Panc1 (cell line): ENCODE measurements around the gene FRMD4A. TPM values are rescaled to one million over a fixed set of nuclear protein-coding genes. Genes with fewer than 3 reads are reported as not detected.

Source experiments
- ATAC-seq: fragments of 200-7000 bp; cut with Tn5 transposase; 2 replicates; pipeline ENCODE4 v1.9.1; 2020; ENCODE audit warnings: mild to moderate bottlenecking, moderate library complexity
- BruUV-seq: library from RNA; stranded (reverse); fragments of 400-500 nt; replicated peaks from 2 replicates; lab custom pipeline; 2021; lab: Mats Ljungman, UMichigan
- CTCF ChIA-PET: fragments of 300-600 bp; sonication (Branson Sonifier 250); formaldehyde crosslinking; loops from one replicate; lab custom pipeline; 2022; ENCODE audit warnings: antibody characterized with exemption; lab: Charles Lee
- POLR2A ChIA-PET: fragments of 300-600 bp; sonication (Branson Sonifier 250); formaldehyde crosslinking; loops from one replicate; lab custom pipeline; 2022; ENCODE audit warnings: antibody characterized with exemption; lab: Charles Lee
- DNase-seq: peaks from one replicate; pipeline ENCODE4 v3.0.0-alpha.2; 2010; ENCODE audit warnings: low read depth, low spot score
- H3K27ac ChIP-seq: 2 replicates; pipeline ENCODE4 v1.5.1; 2011; ENCODE audit warnings: mild to moderate bottlenecking, low read length, inconsistent platforms
- H3K27me3 ChIP-seq: fragments of 200-500 bp; sonication (Bioruptor generic); 2 replicates; pipeline ENCODE4 v1.6.0; 2014; ENCODE audit warnings: low read length, inconsistent platforms; ENCODE audit not compliant: control insufficient read depth, insufficient read depth
- H3K36me3 ChIP-seq: fragments of 200-500 bp; sonication (Bioruptor generic); 2 replicates; pipeline ENCODE4 v1.5.1; 2014; ENCODE audit warnings: inconsistent platforms, mild to moderate bottlenecking, low read length, moderate library complexity; ENCODE audit not compliant: control insufficient read depth, insufficient read depth
- H3K4me1 ChIP-seq: 2 replicates; pipeline ENCODE4 v1.5.1; 2011; ENCODE audit warnings: inconsistent platforms, mild to moderate bottlenecking, low read length, moderate library complexity; ENCODE audit not compliant: control insufficient read depth, insufficient read depth
- H3K4me3 ChIP-seq, 2 experiments: 2 replicates each; pipeline ENCODE4 v1.5.1; 2011 to 2012; ENCODE audit warnings: low read depth in 2 of 2, low read length in 2 of 2, mild to moderate bottlenecking in 2 of 2, inconsistent platforms in 1 of 2, moderate library complexity in 1 of 2
- H3K9me3 ChIP-seq: fragments of 200-500 bp; sonication (Bioruptor generic); 2 replicates; pipeline ENCODE4 v1.5.1; 2014; ENCODE audit warnings: low read depth, mild to moderate bottlenecking, inconsistent platforms, low read length, moderate library complexity; ENCODE audit not compliant: control insufficient read depth, insufficient read depth
- CTCF ChIP-seq: fragments of 450-650 bp; IDR thresholded peaks from 2 replicates; pipeline ENCODE4 v1.5.1; 2017; ENCODE audit warnings: mild to moderate bottlenecking
- POLR2AphosphoS5 ChIP-seq: IDR thresholded peaks from 2 replicates; pipeline ENCODE4 v1.6.1; 2012; ENCODE audit warnings: mild to moderate bottlenecking, low read depth, low read length, moderate library complexity
- SIN3A ChIP-seq: IDR thresholded peaks from 2 replicates; pipeline ENCODE4 v1.6.1; 2012; ENCODE audit warnings: low read depth, mild to moderate bottlenecking, low read length, moderate library complexity, borderline replicate concordance; ENCODE audit not compliant: insufficient read depth
- TCF7L2 ChIP-seq: IDR thresholded peaks from 2 replicates; pipeline ENCODE4 v1.6.1; 2011; ENCODE audit warnings: mild to moderate bottlenecking, low read depth, low read length, inconsistent platforms
- in situ Hi-C: cut with HindIII; loops from 2 replicates; pipeline ENCODE4 v1.10.0; 2016; ENCODE audit warnings: low sequenced_read_pairs, low pct_unique_long_range_greater_than_20kb
- intact Hi-C: fragments of 100-400 bp; cut with micrococcal nuclease; formaldehyde crosslinking; loops from one replicate; pipeline ENCODE4 v1.10.0; 2022; ENCODE audit not compliant: unreplicated experiment
- total RNA-seq: library from RNA; stranded (reverse); gene quantifications from one replicate; pipeline ENCODE4 v1.2.1, GENCODE V29; 2021; ENCODE audit not compliant: unreplicated experiment
- TF ChIP-seq, protein P1 (sequence below), 2 experiments: IDR thresholded peaks; 2 replicates each; pipeline ENCODE4 v1.6.1; 2011 to 2012; ENCODE audit warnings: low read depth in 2 of 2, control low read depth in 1 of 2, low read length in 1 of 2, mild to moderate bottlenecking in 1 of 2, moderate library complexity in 1 of 2; ENCODE audit not compliant: insufficient read depth in 1 of 2

Gene FRMD4A
- total RNA-seq, 1 experiment from 2014 or later = 7.1 TPM

DNA sequence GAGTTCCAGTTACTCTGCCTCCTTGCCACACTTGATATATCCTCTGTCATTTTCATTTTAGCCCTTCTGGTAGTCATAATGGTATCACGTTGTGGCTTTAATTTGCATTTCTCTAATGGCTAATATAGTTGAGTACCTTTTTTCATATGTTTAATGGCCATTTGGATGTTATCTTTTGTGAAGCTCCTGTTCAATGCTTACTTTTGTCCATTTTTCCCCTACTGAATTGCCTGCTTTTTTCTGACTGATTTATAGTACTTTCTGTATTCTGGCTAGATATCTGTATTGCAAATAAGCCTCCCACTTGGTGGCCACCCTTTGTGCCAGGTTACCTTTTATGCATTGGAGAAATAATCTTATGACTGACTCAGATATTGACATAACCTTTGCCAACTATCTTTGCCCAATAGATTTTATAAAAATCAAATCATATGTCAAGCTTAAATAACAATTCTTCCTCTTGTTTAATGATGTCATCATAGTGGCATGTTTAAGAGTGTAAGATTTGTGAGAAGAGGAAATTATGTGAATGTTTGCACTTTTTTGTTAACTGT lies 693.3 kb downstream of the FRMD4A start:
- Histone ChIP-seq H3K4me3 (no peak overlapping the region), H3K27me3 (no peaks in the 10 kb centered on the region), H3K36me3 (no peaks in the 10 kb centered on the region; the same call in 1 of the 2 replicates), H3K27ac (no peak overlapping the region), H3K4me1 (no peaks in the 10 kb centered on the region), H3K9me3 (no peaks in the 10 kb centered on the region)
- in situ Hi-C loops (no loop called here), intact Hi-C loops (no loop called here)
- TF ChIP-seq, protein P1, sequence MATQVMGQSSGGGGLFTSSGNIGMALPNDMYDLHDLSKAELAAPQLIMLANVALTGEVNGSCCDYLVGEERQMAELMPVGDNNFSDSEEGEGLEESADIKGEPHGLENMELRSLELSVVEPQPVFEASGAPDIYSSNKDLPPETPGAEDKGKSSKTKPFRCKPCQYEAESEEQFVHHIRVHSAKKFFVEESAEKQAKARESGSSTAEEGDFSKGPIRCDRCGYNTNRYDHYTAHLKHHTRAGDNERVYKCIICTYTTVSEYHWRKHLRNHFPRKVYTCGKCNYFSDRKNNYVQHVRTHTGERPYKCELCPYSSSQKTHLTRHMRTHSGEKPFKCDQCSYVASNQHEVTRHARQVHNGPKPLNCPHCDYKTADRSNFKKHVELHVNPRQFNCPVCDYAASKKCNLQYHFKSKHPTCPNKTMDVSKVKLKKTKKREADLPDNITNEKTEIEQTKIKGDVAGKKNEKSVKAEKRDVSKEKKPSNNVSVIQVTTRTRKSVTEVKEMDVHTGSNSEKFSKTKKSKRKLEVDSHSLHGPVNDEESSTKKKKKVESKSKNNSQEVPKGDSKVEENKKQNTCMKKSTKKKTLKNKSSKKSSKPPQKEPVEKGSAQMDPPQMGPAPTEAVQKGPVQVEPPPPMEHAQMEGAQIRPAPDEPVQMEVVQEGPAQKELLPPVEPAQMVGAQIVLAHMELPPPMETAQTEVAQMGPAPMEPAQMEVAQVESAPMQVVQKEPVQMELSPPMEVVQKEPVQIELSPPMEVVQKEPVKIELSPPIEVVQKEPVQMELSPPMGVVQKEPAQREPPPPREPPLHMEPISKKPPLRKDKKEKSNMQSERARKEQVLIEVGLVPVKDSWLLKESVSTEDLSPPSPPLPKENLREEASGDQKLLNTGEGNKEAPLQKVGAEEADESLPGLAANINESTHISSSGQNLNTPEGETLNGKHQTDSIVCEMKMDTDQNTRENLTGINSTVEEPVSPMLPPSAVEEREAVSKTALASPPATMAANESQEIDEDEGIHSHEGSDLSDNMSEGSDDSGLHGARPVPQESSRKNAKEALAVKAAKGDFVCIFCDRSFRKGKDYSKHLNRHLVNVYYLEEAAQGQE (IDR thresholded peaks at IDR 0.05; ENCODE audit: insufficient read depth in 1 of 2, low read depth in 2 of 2, low read length in 1 of 2) = no peak
- no peak for TF ChIP-seq TCF7L2
- TF ChIP-seq CTCF = no peak
- no peak for TF ChIP-seq SIN3A
- TF ChIP-seq POLR2AphosphoS5 = no peak
- DNase-seq (no peak), ATAC-seq (no peak)
- ChIA-PET POLR2A (no interaction called here), CTCF (no interaction called here)
- BruUV-seq = no TSS peak

DNA sequence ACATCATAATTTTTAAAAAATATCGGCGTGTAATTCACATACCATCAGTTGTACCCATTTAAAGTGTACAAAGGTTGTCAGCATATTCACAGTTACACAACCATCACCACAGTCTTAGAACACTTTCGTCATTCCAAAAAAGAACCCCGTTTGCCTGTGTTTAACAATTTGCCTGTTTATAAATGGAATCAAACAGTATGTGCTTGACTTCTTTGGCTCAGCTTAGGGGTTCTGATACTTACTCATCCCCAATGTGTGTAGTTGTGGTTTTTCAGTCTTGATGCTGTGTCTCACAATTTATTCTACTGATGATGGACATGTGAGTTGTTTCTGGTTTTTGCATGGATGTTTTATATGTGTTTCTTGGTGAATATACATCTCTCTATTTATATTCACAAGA lies 693.9 kb downstream of the FRMD4A start:
- no TSS peak for BruUV-seq
- ATAC-seq (no peak), DNase-seq (no peak)
- ChIA-PET CTCF (no interaction called here), POLR2A (no interaction called here)
- no peak overlapping the region for H3K4me3 ChIP-seq
- intact Hi-C loops = no loop called here
- in situ Hi-C loops = no loop called here
- TF ChIP-seq, protein P1 (IDR thresholded peaks at IDR 0.05; ENCODE audit: insufficient read depth in 1 of 2, low read depth in 2 of 2, low read length in 1 of 2) = no peak
- no peak for TF ChIP-seq CTCF
- no peak for TF ChIP-seq TCF7L2
- TF ChIP-seq POLR2AphosphoS5 = no peak
- no peak for TF ChIP-seq SIN3A
- H3K4me1 ChIP-seq = no peaks in the 10 kb centered on the region
- no peaks in the 10 kb centered on the region for H3K9me3 ChIP-seq
- no peak overlapping the region for H3K27ac ChIP-seq
- H3K27me3 ChIP-seq = no peaks in the 10 kb centered on the region
- H3K36me3 ChIP-seq = no peaks in the 10 kb centered on the region; the same call in 1 of the 2 replicates
